NCI-H146 (cell line): Measurements from ENCODE around the gene C4orf50.
A peak's percentile ranks its signal among the peaks of the same experiment; 100 is the strongest.

Source experiments
- DNase-seq: peaks from one replicate; lab custom pipeline; 2025; lab: John Stamatoyannopoulos, UW

Gene C4orf50

DNA sequence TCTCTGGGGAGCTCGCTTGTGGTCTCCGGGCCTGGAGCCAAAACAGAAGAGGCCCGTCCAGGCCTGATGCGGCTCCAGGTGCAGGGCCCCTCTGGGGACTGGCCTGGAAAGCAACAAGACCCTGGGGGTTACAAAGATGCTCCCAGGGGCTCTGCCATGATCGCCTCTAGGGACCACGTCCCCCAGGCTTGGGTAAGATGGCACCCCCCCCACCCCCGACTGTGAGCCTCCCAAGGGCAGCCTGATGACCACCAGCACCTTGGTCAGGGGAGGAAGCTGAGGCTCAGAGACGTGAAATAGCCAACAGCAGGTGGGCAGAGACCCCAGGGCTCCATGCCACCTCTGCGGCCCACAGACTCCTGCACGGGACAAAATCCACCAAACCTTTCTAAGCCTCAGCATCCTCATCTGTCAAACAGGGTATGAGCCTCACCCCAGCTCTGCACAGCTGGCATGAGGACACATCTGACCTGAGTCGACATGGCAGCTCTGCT lies 25.4 kb downstream of the C4orf50 start:
- no peak for DNase-seq

DNA sequence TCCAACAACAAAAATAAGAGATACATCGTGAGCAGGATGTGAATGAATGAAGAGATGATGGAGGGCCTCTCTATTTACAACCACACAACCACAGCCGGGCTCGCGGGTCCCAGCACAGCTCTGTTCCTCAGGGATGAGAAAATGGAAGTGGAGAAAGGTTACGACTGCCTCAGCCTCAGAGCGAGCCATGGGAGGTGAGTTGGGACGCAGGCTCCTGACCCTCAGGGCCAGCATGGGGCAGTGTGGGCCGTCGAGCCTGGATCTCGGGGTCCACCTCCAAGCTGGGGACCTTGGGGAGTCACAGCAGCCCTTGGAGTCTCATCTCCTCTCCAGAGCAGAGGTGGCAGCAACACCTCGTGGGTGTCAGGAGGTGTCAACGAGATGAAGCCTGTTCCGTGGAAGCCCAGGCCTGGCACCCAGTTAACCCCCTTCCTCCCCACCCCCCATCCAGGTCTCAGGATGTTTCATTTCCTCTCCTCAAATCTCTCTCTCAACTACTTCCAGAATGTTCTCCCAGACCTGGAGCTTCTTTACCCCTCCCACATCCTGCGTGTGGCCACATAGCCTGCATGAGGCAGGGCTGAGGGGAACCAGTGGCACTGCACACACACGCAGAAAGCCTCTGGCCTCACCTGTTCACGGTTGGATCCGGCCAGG lies 25.9 kb downstream of the C4orf50 start:
- DNase-seq: no peak

DNA sequence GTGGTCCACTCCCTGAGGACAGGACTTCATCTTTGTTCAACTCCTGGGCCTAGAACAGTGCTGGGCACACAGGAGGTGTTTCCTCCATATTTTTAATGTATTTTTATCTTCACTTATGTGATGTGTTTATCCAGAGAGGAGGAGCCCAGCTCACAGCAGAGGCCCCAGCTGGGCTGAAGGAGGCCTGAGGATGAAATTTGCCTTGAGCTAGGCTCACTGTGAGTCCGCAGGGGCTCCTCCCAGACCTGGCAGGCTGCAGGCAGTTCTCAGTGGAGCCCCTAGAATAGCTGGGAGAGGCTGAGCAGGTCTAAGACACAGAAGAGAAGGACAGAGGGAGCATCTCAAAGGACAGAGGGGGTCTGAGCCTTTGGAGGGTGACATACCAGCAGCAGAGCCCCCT lies 26.8 kb downstream of the C4orf50 start:
- DNase-seq: no peak

DNA sequence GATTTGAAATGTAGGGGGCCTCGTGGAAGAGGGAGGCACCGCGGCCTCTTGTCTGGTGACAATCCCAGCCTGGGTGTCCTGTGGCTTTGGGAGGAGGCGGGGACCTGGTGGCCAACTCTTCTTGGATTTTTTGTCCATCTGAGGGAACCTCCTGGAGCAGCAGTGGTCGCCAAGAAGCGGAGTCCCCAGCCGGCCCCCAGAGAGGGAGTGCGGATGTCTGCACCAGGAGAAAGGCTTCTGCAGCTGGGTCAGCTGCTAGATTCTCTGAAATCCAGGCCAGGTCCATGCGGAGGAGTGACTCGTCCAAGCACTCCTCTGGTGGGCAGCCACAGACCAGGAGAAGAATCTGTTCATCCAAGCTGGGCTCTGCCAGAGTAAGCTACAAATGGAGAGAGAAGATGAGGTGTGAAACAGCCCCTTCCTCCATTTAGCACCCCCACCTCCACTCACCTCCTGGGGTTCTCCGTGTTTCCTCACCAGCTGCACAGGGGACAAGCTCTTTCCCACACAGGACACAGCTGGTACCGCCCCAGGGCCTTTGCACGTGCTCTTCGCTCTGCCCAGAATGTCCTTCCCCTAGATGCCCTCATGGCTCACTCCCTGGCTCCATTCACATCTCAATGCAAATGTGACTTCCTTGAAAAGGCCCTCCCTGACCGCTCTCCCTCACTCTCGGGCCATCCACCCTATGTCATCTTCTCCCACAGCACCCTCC lies 27.6 kb downstream of the C4orf50 start:
- no peak for DNase-seq

DNA sequence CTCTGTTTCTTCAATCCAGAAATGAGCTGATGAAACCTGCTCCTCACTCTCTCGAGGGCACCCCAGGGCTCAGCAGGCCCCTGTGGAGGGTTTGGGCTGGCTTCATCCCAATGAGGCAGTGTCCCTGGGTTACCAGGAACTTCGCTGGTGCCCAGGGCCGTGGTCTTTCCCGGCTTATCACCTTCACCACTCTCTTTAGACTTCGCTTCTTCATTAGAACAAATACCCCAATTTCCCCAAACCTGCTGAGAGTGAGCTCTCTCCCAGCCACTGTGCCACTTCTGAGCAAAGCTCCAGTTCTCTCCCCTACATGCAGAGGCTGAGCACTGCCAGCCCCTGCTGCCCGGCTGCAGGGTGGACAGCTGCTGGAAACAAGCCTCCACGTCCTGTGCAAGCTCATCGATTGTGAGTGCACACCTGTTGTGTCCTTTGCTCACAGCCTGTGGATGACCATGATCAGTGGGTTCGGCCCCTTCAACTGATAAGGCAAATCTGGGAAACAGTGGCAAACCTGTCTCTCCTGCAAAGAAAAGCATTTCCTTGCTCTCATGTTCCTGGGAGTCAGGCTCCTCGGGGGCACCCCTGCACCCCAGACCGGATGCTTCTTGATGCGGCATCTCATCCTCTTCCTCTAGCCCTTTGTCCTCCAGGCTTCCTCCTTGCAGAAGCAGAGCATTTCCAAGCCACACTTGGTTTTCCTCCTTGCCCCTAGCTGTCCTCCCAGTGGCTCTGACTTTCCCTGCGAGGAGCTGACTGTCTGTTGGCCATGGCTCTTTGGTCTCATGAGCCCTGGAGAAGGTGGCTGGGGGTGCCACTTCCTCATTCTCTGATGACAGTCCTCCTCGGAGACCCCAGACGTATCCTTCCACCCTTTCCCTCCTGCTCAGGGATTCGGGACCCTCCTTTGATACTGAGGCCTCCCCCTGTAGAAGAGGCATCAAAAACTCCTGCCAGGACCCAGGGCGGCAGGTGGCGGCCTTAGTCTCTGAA lies 28.7 kb downstream of the C4orf50 start:
- DNase-seq: no peak

DNA sequence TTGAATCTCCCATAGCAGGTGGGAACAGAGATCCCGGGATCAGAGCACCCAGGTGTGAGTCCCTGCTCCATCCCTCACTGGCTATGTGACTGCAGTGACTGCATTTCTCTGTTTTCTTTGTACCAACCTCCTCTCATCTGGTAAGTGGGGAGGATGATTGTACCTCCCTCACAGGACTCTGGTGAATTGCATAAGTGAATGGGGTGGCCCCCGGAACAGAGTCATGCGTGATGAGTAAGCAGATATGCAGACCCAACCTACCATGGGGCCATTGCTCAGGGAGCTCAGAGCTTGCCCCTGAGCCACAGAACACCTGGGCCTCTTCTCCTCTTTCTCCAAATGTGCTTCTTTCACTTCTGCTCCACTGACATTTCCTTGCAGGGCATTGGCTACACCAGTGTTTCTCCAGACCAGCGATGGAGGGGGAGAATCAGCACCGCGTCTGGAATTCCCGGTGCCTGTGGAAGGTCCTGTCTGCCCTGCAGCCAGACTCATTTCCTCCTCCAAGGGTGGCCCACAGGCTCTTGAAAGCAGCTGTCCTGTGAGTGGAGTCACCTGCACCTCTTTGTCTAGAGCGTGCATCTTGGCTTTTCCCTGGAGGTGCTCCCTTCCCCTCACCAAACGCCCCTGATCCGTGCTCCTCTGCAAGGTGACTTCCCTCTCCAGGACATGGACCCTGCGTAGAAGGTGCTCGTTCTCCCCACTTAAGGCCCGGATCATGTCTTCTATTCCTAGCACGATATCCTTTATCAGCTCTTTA lies 30.0 kb downstream of the C4orf50 start:
- no peak for DNase-seq

DNA sequence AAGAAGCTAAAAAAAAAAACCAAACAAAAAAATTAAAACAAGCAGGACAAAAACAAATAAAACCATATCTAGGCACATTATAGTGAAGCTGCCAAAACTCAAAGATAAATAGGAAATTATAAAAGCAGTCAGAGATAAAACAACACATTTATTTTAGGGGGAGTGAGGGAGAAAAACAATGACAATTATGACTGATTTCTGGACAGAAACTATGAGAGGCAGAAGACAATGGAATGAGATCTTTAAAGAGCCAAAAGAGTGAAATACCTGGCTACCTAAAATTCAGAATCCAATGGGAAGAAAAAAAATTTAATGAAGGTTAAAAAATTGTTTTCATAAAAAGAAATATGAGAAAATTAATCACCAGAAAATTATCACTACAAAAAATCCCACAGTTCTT lies 33.4 kb downstream of the C4orf50 start:
- DNase-seq: no peak

DNA sequence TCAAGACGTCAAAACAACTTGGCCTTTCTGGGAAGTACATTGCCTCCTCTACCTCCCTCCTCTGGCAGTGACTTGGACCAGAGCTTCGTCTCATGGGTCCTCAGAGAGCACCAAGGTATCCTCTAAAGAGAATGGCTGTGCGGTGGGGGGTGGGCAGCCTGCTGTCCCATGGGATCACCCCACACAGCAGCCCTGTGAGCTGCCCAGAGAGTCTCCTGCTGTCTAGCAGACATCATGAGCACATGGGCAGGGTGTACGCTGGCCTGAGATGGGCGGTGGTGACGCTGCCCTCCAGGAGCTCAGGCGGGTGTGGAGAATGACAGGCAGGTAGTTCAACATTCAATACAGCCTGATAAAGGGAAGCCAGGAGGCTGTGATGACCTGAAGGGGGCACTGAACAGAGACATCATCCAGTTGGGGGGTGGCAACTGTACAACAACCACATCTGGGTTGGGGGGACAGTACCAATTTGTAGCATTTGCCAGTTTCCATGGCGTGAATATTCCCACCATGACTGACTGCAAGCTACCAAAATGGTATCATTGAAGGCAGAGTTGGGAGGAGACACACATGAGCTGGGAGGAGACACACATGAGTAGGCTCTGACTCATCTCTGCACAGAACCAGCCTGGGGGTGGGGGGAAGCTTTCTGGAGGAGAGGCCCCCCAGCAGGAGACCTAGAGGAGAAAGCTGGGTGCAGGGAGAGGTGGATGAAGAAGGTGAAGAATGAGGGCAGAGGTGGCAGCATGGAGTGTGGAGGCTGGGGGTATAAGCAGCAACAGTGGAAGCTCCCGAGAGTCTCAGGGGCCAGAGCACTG lies 35.9 kb downstream of the C4orf50 start:
- DNase-seq: no peak

DNA sequence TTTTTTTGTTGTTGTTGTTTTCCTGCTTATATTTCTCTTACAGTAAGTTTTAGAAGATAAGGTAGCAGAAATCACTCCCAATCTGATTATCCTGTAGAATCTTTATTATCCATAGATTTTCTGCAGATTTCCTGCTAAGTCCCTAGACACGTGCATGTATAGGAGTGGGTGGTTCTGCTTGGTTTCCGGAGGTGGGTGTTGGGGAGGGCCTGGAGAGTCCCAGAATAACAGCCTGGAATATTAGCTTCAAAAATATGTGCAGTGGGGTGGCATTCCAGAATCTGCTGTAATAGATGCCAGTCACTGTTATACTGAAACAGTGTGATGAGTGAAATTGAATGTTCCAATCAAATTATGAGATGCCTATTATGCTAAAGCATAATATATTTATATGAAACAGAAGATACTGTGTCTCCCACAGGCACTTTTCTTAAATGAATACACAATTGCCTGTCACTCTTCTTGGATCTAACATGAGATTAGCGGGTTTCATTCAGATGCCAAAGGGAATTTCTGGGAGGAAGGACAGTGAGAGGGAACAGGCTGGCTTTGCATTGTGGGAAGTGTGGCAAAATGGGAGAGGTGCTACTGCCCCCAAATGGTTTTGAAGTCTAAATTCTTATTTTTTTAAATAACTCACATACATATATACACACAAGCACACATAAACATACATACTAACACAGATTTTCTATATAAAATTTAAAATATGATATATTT lies 37.6 kb downstream of the C4orf50 start:
- no peak for DNase-seq

DNA sequence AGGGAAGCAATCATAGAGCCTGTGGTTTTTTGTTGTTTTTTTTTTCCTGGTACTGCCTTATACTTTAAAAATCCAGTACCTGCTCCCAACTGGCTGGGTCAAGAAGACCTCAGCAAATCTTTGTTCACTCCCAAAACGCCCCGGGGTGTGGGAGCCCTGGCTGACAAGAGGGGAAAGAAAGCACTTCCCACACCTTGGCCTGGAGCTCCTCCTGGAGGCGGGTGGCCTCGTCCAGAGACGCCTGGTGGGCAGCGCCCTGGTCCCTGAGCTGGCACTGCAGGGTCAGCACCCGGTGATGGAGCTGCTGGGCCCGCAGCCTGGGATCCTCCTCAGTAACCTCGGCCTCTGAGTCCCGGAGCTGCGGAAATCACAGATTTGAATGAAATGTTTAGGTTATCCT lies 38.2 kb downstream of the C4orf50 start:
- peak; percentile 74 for DNase-seq

DNA sequence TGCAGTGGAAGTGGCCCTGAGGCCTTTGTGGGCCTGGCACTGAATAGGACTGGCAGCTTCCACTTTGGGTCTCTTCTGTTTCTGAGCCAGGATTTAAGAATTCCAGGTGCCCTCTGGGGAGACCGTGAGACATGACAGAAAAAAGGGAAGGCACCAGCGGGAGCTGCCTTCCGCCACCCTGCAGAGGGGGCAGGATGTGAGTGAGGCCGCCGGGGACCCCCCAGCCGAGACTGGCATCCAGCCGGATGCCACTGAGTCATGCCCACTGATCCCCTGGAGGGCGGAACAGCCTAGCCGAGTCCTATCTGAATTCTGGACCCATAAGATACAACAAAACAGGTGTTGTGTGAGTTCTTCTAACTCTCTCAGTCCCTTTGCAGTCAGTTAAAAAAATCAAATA lies 41.3 kb downstream of the C4orf50 start:
- DNase-seq: no peak

DNA sequence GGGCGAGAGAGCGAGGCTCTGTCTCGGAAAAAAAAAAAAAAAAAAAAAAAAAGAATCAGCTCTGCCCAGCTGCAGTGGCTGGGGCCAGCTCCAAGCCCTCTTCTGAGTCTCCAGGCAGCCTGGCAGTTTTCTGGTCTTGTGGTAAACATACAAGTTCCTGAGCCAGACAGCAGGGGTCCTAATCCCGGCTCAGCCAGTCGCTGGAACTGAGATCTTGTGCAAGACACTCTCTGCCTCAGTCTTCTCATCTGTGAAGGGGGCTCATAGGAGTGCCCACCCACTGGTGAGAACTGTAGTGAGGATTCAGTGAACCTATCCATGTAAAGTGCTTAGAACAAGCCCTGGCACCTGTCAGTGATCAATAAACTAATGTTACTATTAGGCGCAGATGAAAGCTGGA lies 41.8 kb downstream of the C4orf50 start:
- no peak for DNase-seq

DNA sequence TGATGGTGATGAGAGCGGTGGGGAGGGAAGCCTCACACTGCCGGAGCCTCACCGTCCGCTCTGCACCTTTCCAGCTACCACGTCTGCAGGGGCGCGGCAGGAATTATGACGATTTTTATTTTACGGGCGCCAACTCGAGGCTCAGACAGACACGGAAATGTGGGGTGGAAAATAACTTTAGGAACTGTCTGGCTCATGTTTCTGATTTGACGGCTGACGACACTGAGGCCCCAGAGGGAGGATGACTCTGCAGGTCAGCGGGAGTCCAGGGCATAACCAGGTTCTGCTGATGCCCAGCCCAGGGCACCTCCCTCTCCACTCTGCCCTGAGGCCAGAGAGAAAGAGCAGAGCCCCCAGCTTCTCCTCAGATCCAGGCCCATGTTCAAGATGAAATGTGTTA lies 43.9 kb downstream of the C4orf50 start:
- no peak for DNase-seq

DNA sequence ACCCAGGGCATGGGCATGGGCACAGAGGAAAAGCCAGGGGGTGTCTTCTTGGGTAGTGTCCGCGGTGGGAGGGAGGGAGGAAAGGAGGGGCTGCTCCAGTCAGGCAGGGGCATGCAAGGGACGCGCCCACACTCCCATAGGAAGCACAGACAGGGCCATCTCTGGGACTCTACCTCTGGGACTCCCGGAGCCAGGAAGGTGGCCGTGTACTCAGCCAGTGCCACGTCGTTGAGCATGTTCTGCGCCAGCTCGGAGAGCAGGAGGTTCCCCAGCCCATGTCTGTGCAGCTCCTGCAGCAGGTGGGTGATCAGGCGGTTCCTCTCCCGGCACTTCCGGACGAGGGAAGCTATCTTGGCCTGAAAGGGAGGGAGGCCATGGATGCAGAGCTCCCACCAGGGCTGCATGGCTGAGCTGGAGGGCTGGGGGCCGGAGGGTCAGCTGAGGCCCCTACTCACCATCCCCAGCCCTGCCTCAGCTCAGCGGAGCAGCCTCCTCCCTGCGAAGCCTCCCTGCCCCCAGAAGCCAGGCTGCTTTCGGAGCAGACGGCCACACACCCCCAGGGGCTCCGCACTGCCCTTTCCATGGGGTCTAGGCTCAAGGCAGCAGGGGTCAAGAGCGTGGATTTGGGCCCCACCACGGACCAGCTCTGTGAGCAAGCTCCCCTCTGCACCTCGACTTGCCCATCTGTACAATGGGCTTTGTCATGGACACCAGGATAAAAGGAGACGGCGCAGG lies 44.6 kb downstream of the C4orf50 start:
- no peak for DNase-seq

DNA sequence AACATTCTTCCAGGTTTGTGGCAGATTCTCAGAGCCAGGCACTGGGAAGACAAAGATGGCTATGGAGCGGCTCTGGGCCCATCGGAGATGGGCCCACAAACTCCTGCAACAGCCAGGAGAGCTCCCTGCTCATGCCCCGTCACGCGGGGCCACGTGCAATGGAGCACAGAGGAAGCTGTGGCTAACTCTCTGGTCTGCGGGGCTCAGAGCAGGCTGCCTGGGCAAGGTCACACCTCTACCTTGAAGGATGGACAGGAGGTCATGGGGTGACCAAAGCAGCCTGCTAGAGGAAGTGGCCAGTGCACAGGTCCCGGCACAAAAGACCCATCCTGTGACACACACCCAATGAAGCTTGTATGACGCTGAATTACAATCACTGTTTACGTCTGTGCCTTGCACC lies 45.2 kb downstream of the C4orf50 start:
- DNase-seq: no peak

DNA sequence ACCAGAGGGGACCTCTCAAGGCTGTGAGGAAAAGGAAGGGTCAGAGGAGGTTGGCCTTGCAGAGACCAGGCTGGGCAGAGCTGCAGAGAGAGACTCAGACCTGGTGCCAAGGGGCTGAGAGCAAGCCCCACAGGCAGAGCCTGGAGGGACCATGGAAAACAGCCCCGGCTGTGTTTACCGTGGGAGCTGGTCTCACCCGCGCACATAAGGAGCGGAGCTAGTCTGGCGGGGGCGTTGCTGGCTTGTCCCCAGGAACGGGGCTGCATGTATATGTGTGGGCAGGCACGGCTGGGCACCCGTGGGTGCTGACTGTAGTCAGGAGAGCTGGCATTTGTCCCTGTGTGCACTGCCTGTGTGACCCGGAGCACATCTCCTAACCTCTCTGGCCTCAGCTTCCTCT lies 45.7 kb downstream of the C4orf50 start:
- DNase-seq: no peak

DNA sequence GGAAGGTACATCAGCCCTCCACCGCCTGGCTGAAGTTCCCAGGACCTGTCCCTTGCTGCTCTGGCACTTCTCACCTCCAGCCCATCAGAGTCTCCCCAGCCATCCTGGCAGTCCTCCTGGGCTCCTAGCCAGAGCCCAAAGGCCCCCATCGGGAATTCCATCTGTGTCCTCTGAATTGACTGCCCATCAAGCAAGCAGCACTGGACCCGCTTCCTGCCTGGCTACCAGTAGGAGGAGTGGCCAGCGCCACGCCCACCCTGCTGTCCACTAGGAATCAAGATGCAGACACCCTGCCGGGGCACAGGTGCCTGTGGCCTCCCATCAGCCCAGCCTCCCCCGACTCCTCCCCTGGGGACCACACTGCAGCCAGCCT lies 47.2 kb downstream of the C4orf50 start:
- peak; percentile 94 for DNase-seq

DNA sequence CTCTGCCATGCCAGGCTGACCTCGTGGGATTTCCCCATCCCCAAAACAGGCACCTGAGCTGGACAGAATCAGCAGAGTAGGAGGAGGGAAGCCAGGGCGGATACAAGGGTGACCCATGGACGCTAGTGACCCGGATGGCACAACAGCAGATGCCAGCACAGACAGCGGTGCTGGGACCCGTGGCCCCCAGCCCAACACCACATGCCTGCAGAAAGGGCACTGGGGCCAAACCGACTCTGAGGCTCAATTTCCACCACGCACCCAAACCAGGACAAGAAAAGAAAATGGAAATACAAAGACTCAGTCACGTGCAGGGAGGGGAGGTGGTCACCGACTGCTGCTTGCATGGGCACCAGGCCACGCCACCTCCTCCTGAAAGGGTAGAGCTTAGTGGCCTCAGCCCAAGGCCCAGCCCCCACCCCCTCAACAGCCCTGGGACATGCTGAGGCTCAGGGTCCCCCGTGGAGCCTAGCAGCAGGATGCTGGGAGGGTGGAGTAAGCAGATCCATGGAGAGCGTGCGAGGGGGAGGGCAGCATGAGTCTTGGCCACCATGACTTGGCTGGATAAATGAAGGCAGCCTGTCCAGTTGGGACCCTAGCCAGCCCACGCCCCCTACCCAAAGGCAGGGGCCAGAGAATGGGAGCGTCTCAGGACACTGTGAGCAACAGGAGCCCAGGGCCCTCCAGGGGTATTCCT lies 47.7 kb downstream of the C4orf50 start:
- DNase-seq: peak; percentile 25

DNA sequence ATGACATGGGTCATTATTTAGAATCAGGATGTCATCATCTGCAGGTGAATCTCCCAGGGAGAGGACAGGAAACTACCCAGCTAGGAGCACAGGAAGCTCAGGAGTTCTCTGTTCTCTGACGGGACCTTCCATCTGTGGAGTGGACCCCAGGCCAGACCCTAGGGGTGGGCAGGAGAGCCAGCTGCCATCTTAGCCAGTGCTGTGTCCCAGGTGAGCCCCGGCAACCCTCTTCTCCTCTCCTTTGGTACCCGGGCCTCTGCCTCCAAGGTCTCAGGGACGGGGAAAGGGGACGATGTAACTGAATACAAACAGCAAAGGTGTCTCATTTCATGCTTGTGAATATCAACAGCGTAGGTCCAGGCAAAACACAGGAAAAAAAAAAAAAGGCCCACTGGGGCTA lies 48.5 kb downstream of the C4orf50 start:
- DNase-seq: no peak
